ENCODE data around the gene ANKRD28.

DNA sequence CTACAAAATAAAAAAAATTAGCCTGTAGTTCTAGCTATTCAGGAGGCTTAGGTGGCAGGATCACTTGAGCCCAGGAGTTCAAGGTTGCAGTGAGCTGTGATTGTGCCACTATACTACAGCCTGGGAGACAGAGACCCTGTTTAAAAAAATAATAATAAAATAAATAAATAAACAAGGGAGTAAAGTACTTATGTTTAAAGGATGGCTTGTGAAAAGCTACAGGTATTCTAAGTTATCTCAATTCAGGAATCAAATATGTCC is 74.2 kb downstream of the ANKRD28 start:
- TF ChIP-seq, protein P1, sequence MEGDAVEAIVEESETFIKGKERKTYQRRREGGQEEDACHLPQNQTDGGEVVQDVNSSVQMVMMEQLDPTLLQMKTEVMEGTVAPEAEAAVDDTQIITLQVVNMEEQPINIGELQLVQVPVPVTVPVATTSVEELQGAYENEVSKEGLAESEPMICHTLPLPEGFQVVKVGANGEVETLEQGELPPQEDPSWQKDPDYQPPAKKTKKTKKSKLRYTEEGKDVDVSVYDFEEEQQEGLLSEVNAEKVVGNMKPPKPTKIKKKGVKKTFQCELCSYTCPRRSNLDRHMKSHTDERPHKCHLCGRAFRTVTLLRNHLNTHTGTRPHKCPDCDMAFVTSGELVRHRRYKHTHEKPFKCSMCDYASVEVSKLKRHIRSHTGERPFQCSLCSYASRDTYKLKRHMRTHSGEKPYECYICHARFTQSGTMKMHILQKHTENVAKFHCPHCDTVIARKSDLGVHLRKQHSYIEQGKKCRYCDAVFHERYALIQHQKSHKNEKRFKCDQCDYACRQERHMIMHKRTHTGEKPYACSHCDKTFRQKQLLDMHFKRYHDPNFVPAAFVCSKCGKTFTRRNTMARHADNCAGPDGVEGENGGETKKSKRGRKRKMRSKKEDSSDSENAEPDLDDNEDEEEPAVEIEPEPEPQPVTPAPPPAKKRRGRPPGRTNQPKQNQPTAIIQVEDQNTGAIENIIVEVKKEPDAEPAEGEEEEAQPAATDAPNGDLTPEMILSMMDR (IDR thresholded peaks at IDR 0.05): no peak
- no peak for TF ChIP-seq POLR2A (IDR thresholded peaks at IDR 0.05)

Measured in uterus (tissue), 2 donors.